Glomerular visceral epithelial cell (primary cell): ENCODE results near the gene DENND10.
"Not testable (repeated sequence)": the region's sequence is repeated elsewhere in the genome, so short reads cannot be mapped to it uniquely, and the experiment has no call there.

Source experiments
- DNase-seq: peaks from one replicate; pipeline ENCODE4 v3.0.0-alpha.2; 2016; ENCODE audit errors: extremely low spot score

Gene DENND10

DNA sequence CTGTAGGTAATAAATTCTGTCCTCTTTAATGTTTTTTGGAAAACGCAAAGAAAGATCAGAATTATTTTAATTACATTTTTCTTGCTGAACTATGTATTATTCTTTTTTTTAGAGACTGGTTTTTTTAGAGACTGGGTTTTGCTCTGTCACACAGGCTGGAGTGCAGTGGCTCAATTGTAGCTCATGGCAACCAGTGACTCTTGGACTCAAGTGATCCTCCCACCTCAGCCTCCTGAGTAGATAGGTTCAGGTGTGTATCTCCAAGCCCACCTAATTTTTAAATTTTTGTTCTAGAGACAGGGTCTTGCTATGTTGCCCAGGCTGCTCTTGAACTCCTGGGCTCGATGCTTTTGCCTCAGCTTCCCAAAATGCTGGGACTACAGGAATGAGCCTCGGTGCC, 5.3 kb upstream of the DENND10 start:
- no peak for DNase-seq

DNA sequence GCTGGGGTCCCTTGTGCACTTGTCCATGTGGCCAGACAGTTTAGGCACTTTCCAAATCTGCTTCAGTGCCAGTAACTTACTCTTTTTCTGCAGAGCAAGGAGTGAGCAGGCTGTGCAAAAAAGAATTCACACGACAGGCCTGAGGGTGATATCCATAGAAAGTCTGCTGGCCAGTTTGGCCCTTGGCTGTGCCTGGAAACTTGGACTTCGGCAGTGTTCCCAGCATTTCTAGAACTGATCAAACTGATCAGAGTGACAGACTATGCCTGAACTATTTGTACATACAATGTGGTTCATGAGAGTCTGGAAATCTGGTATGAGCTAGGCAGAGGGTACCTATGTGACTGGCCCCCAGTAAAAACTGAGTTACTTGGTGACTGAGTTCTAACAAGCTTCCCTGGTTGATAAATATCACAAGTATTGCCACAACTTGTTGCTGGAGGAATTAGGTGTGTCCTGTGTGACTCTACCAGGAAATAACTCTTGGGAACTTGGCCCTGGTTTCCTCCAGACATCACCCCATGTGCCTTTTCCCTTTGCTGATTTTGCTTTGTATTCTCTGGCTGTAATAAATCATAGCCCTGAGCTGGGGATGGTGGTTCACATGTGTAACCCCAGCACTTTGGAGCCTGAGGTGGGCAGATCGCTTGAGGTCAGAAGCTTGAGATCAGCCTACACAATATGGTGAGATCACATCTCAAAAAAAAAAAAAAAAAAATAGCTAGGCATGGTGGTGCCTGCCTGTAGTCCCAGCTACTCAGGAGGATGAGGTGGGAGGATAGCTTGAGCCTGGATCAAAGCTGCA, 3.3 kb upstream of the DENND10 start:
- DNase-seq: no peak

- no peak for DNase-seq
Measured at GRCh38 chr10:119101366-119102098, 2.4 kb upstream of the DENND10 start.

- no peak for DNase-seq
Measured at GRCh38 chr10:119103241-119103902, 541 bp upstream of the DENND10 start.

DNA sequence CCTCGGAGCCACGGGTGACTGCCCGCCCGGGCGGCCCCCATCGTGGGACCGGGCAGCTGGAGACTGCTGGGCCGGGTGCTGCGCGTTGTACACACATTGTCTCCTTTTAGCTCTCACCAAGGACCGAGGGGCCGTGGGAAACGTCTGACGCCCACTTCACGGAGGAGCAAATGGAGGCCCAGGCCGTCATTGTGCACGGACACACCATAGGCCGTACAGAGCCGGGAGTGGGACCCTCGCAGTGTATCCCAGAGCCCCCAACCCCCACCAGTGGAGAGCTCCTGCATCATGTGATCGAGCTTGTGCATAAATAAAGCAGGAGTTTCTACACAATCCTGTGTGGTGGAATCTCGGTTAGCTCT, 722 bp downstream of the DENND10 start:
- no peak for DNase-seq

DNA sequence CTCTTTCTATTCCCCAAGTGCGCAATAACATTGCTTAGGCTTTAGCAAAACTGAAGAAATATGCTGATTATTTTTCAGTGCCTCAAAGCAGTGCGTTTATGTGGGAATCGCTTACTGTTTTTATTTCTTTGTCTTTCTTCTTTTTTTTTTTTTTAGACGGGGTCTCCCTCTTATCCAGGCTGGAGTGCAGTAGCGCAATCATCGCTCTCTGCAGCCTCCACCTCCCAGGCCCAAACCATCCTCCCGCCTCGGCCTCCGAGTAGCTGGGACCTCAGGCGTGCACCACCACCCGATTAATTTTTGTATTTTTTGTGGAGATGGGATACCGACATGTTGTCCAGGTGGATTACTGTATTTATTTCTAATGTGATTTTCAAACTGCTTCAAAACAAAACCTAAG, 1.2 kb downstream of the DENND10 start:
- DNase-seq: no peak

GRCh38 chr10:119105899-119106298, 2.0 kb downstream of the DENND10 start:
- DNase-seq: not testable (repeated sequence)

- not testable (repeated sequence) for DNase-seq
Measured at GRCh38 chr10:119107106-119107505, 3.2 kb downstream of the DENND10 start.

DNA sequence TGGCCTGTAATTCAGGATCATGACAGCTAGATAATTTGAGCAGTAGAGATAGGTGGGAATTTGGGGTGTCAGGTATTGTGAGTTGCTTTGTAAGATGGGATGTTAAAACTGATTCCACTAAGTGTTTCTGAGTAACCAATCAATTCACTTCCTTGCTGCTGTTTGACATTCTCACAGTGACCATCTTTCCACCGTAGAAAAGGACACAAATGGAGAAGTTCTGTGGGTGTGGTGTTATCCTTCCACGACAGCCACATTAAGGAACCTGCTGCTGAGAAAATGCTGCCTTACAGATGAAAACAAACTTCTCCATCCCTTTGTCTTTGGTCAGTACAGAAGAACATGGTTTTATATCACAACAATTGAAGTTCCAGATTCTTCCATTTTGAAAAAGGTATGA, 3.9 kb downstream of the DENND10 start:
- not testable (repeated sequence) for DNase-seq

GRCh38 chr10:119112056-119112455, 8.1 kb downstream of the DENND10 start:
- DNase-seq: no peak

DNA sequence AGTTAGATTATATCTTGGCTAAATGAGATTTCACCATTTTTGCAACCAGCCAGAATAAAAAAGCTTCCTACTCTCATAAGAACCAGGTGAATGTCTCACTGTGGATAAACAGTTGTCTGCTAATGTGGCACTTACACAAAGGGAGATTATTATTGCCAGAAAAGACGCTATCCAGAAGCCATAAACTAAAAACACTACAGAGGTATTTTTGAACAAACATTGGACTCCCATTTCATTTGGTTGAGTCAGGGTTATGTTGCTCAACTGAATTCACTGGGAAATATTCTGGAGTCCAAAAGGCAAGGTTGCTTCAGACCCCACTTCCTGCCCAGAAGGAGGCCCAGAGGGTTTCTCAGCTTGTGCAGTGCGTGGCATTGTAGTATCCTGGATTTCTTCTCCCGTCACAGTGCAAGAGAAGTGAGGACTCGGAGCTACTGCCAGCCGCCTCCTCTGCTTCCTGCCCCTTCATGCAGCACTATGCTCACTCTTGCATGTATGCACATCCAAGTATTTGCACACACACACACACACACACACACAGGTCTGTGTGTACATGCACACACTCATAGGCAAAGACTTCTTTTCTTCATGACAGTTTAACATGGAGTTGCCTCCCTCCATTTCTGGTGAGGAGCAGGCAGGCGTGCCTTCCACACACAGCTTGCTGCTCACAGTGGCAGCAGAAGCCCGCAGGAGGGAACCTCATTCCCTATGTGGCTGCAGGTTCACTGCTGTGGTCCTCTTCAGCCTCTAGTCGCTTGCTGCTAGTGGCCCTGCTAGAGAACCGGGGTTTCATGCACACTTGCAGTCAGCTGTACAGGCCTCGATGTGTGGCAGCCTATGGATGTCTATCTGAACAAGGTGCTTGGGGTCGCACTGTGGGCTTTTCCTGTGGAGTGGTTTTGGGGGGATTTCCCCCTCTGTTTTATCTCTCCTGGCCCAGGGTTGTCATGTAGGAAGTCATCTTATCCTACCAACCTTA, 10.1 kb downstream of the DENND10 start:
- DNase-seq: no peak

GRCh38 chr10:119115926-119116325, 12.0 kb downstream of the DENND10 start:
- DNase-seq: no peak

DNA sequence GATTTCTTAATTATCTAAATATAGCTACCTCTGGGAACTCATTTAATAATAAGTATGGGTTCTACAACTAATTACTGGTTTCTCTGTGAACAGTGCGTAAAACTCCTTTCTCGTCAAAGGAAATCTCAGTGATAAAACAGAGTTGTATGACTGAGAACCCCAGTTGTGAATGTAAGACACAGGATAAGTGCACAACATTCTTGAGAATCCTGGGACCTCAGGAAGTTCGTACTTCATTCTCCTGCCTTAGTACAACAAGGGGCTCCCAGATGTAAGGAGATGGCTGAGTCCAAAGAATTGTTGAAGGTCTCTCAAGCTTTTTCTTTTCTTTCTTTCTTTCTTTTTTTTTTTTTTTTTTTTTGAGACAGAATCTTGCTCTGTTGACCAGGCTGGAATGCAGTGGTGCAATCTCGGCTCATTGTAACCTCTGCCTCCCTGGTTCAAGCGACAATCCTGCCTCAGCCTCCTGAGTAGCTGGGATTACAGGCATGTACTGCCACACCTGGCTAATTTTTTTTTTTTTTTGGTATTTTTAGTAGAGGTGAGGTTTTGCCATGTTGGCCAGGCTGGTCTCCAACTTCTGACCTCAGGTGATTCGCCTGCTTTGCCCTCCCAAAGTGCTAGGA, 12.5 kb downstream of the DENND10 start:
- no peak for DNase-seq

GRCh38 chr10:119118231-119118630, 14.3 kb downstream of the DENND10 start:
- DNase-seq: no peak

- DNase-seq: no peak
Measured at GRCh38 chr10:119119400-119119799, 15.5 kb downstream of the DENND10 start.

DNA sequence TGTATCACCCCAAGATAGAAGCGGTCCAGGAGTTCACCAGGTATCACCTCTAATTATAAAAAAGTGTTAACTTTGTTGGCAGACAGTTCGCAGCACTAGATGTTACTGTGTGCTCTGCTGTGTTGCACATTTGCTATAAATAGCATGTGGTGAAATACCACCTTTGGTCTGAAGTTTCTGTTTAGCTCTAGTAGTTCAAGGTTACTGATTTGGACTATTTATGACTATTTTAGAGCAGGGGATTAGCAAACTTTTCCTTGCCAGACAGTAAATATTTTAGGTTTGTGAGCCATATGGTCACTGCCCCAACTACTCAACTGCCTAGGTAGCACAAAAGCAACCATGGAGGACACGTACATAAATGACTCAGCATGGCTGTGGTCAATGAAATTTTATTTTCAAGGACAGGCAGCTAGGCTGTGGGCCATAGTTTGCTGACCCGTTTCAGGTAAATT, 16.5 kb downstream of the DENND10 start:
- DNase-seq: peak; percentile 29

GRCh38 chr10:119120875-119121274, 17.0 kb downstream of the DENND10 start:
- no peak for DNase-seq

GRCh38 chr10:119125942-119126341, 22.0 kb downstream of the DENND10 start:
- DNase-seq: no peak

DNA sequence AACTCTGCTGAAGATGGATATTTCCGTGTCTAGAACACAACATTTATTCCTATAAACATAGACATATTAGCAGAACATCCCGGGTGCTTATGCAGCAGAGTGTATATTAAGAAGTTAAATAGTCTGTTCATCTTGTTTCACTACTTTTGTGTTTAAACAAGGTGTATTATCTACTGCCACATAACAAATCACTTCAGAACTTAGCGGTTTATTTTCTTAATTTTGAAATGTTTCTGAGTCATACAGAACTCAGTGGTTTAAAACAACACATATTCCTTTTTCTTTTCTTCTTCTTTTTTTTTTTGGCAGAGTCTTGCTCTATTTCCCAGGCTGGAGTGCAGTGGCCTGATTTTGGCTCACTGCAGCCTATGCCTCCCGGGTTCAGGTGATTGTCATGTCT, 25.8 kb downstream of the DENND10 start:
- DNase-seq: no peak

DNA sequence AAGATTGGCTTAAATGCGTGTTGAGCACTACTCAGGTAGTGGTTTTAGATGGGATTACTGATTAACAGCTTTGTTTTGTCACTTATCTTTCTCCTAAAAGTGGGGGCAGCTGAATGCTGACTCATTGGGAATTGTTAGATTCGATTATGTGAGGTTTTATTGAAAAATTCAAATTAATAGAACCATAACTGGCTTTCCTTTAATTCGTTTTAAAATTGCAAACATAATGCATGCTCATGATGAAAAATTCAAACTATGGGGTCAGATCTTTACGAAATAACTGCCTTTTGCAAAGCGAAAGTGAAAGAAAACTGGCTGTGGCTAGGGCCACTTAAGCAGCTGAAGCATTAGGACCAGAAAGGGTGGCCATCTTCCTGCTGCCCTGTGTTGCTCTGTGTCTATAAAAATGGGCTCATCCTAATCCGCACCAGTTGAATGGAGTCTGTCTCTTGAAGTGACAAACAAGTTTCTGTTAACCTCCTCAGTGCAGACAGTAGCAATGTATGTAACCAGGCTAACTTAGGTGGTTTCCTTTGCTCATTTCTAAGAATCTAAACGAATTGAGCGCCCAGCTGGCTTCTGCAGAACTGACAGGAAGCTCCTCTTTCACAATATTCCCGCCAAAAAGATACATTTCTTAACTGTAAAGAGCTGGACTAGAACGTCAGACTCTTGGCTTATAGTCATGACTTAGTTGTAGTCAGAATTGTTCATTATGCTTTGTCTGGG, 27.8 kb downstream of the DENND10 start:
- peak; percentile 35 for DNase-seq
